Brain pericyte (primary cell): ENCODE data around the gene PPP2R3A.
A peak's percentile ranks its signal among the peaks of the same experiment; 100 is the strongest.

Experiments used
- DNase-seq: peaks from one replicate; pipeline ENCODE4 v3.0.0-alpha.2; 2012; ENCODE audit warnings: low read depth, low spot score

The PPP2R3A gene

DNA sequence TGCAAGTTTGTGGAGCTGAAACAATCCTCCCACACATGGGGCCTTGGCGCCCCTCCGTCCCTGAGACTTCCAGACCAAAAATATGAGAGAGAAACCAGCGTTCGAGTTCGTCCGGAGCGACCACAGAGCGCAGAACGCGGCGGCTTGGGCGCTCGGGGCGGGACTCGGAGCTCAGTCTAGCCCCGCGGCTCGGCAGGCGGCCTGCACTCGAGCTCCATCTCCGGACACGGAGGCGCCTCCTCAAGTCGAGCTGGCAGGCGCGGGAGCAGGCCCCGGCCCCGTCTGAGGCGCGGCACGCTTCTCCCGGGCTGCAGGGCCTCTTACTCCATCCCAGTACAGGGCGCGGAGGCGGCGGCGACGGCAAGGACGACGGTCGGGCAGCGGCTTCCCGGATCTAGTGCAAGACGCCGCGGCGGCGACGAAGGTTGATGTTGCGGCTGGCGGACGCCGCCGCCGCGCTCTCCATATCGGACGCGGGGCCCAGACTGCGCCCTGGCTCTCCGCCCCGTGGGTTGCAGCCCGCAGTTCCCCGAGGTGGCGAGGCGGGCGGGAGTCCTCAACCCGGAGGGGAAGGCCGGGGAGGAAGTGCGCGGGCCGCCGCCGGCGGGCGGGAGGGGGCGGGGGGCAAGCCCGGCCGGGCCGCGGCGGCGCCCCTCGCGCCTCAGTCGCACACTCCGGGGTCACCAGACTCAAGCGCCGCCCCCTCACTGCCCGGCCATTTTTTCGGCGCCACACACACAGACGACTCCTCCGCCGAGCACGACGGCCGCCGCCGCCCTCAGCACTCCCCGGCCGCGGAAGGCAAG, 229.9 kb downstream of the PPP2R3A start:
- no peak for DNase-seq

- DNase-seq, result no peak
Measured at GRCh38 chr3:136196064-136196400, 230.5 kb downstream of the PPP2R3A start, which contains the start of gene MSL2. Gene MSL2 (minus strand): TSS chr3:136196335. CDS start chr3:136195113, 1,222 bp downstream.

- peak; percentile 99 for DNase-seq
Measured at GRCh38 chr3:136196401-136197158, 231.1 kb downstream of the PPP2R3A start.

DNA sequence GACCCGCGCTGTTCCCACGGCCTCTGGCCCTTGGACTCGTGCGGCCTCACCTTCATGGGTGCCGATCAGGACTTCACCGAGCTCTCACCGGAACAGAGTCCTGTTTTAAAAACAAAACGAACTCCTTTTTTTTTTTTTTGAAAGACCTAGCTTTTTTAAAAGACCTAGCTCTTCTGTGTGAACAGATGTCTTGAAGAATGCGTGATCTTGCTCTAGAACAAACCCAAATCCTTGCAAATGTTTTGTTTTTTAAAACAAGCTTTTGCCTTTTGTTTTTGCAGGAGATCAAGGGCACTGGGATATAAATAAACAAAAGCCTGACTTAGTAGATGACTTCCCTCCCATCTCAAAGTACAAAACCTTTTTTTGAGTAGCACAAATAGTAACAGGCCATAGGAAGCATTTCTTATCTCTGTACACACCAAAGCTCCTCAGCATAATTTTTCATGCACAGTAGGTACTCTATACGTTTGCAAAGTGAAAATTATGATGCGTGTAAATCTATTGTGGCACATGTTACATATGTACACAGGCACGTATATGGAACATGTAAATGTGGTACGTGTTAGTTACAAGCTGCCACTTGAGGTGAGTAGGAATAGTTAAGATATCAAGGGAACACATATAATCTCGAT, 231.7 kb downstream of the PPP2R3A start:
- no peak for DNase-seq
